PC-9 (cell line): ENCODE measurements around the gene NPFFR1.

Experiments
- EZH2 ChIP-seq: fragments of 200-600 bp; sonication (generic); IDR thresholded peaks from 2 replicates; pipeline ENCODE4 v1.8.0; 2017; ENCODE audit warnings: antibody characterized with exemption, low read depth
- TF ChIP-seq, protein P1 (sequence below): fragments of 200-600 bp; sonication (generic); conservative IDR thresholded peaks from 2 replicates; pipeline ENCODE4 v1.6.1; 2017; ENCODE audit warnings: mixed run types, antibody characterized with exemption, mild to moderate bottlenecking, moderate library complexity

DNA sequence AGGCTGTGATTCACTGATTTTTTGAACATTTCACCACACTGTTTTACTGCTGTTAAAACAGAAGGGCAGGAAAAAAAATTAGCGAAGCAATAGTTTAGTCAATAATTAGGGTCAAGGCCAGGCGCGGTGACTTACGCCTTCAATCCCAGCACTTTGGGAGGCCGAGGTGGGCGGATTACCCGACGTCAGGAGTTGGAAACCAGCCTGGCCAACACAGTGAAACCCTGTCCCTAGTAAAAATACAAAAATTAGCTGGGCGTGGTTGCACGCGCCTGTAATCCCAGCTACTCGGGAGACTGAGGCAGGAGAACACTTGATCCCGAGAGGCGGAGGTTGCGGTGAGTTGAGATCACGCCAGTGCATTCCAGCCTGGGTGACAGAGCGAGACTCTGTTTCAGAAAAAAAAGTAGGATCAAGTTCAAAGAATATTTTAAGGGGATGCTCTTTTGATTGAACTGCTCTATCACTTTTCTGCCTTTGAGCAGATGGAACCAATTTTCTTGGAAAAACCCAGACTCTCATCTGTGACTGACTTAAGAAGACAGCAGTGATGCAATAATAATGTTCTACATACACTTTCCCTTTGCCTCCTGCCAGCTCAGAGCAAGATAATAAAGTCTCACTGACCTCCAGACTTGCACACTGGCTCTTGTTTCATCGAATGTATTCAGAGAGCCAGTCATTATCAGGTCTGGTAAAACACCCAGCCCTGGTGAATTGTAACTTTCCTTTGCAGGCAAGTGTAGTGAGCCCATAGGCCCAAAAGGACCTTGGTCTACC is 48.9 kb downstream of the NPFFR1 start:
- TF ChIP-seq, protein P1, sequence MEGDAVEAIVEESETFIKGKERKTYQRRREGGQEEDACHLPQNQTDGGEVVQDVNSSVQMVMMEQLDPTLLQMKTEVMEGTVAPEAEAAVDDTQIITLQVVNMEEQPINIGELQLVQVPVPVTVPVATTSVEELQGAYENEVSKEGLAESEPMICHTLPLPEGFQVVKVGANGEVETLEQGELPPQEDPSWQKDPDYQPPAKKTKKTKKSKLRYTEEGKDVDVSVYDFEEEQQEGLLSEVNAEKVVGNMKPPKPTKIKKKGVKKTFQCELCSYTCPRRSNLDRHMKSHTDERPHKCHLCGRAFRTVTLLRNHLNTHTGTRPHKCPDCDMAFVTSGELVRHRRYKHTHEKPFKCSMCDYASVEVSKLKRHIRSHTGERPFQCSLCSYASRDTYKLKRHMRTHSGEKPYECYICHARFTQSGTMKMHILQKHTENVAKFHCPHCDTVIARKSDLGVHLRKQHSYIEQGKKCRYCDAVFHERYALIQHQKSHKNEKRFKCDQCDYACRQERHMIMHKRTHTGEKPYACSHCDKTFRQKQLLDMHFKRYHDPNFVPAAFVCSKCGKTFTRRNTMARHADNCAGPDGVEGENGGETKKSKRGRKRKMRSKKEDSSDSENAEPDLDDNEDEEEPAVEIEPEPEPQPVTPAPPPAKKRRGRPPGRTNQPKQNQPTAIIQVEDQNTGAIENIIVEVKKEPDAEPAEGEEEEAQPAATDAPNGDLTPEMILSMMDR = no peak
- TF ChIP-seq EZH2 = no peak
